Dendritic cell treated with granulocyte-macrophage colony-stimulating factor and Interleukin-4, amounts not matched to agents 40 ng/mL and 50 ng/mL, for 4 days (primary cell): ENCODE data around the gene FHOD3.

Source experiments
- H3K27ac Mint-ChIP-seq: one replicate; pipeline ENCODE4 v1.8.0; 2022; ENCODE audit warnings: mild to moderate bottlenecking, mixed read lengths
- H3K27me3 Mint-ChIP-seq: one replicate; pipeline ENCODE4 v1.8.0; 2022; ENCODE audit warnings: mild to moderate bottlenecking, mixed read lengths
- H3K36me3 Mint-ChIP-seq: one replicate; pipeline ENCODE4 v1.8.0; 2022; ENCODE audit warnings: low read depth, mixed read lengths
- H3K4me1 Mint-ChIP-seq: one replicate; pipeline ENCODE4 v1.8.0; 2022; ENCODE audit warnings: low read depth, mixed read lengths
- H3K4me3 Mint-ChIP-seq: one replicate; pipeline ENCODE4 v1.8.0; 2022; ENCODE audit warnings: mild to moderate bottlenecking, moderate library complexity, mixed read lengths
- H3K9me3 Mint-ChIP-seq: one replicate; pipeline ENCODE4 v1.8.0; 2022; ENCODE audit warnings: mixed read lengths
- intact Hi-C: fragments of 100-400 bp; cut with micrococcal nuclease; formaldehyde crosslinking; loops from one replicate; pipeline ENCODE4 v1.15.0; 2022

The FHOD3 gene

GRCh38 chr18:36530676-36531405 lies 233.3 kb downstream of the FHOD3 start:
- Mint-ChIP-seq H3K9me3 (no peaks in the 10 kb centered on the region), H3K27ac (no peak overlapping the region), H3K4me1 (no peaks in the 10 kb centered on the region), H3K4me3 (no peak overlapping the region), H3K27me3 (no peaks in the 10 kb centered on the region), H3K36me3 (no peaks in the 10 kb centered on the region)
- intact Hi-C loops = no loop called here

GRCh38 chr18:36531636-36532035 lies 234.1 kb downstream of the FHOD3 start:
- H3K4me1 Mint-ChIP-seq = no peaks in the 10 kb centered on the region
- no peaks in the 10 kb centered on the region for H3K27me3 Mint-ChIP-seq
- intact Hi-C loops = no loop called here
- no peak overlapping the region for H3K27ac Mint-ChIP-seq
- no peaks in the 10 kb centered on the region for H3K36me3 Mint-ChIP-seq
- H3K9me3 Mint-ChIP-seq = no peaks in the 10 kb centered on the region
- no peak overlapping the region for H3K4me3 Mint-ChIP-seq

- Mint-ChIP-seq H3K9me3 (no peaks in the 10 kb centered on the region), H3K4me3 (no peak overlapping the region), H3K27ac (no peak overlapping the region), H3K27me3 (no peaks in the 10 kb centered on the region), H3K4me1 (no peaks in the 10 kb centered on the region), H3K36me3 (no peaks in the 10 kb centered on the region)
- intact Hi-C loops = no loop called here
Observed at GRCh38 chr18:36532394-36532793, 234.9 kb downstream of the FHOD3 start.

GRCh38 chr18:36532815-36533214 lies 235.3 kb downstream of the FHOD3 start:
- Mint-ChIP-seq H3K9me3 (no peaks in the 10 kb centered on the region), H3K4me1 (no peaks in the 10 kb centered on the region), H3K36me3 (no peaks in the 10 kb centered on the region), H3K27ac (no peak overlapping the region), H3K27me3 (no peaks in the 10 kb centered on the region), H3K4me3 (no peak overlapping the region)
- intact Hi-C loops = no loop called here

GRCh38 chr18:36533446-36534153 lies 236.1 kb downstream of the FHOD3 start:
- Mint-ChIP-seq H3K27me3 (no peaks in the 10 kb centered on the region), H3K4me1 (no peaks in the 10 kb centered on the region), H3K36me3 (no peaks in the 10 kb centered on the region), H3K27ac (no peak overlapping the region), H3K9me3 (no peaks in the 10 kb centered on the region), H3K4me3 (no peak overlapping the region)
- intact Hi-C loops = no loop called here

- Mint-ChIP-seq H3K4me3 (no peak overlapping the region), H3K27ac (no peak overlapping the region), H3K9me3 (no peaks in the 10 kb centered on the region), H3K36me3 (no peaks in the 10 kb centered on the region), H3K4me1 (no peaks in the 10 kb centered on the region), H3K27me3 (no peaks in the 10 kb centered on the region)
- intact Hi-C loops = no loop called here
Observed at GRCh38 chr18:36534154-36534688, 236.7 kb downstream of the FHOD3 start.

- Mint-ChIP-seq H3K27me3 (no peaks in the 10 kb centered on the region), H3K4me1 (no peaks in the 10 kb centered on the region), H3K4me3 (no peak overlapping the region), H3K27ac (no peak overlapping the region), H3K9me3 (no peaks in the 10 kb centered on the region), H3K36me3 (no peaks in the 10 kb centered on the region)
- intact Hi-C loops = no loop called here
Observed at GRCh38 chr18:36535202-36535935, 237.9 kb downstream of the FHOD3 start.

- no peak overlapping the region for H3K27ac Mint-ChIP-seq
- intact Hi-C loops = no loop called here
- H3K4me3 Mint-ChIP-seq = no peak overlapping the region
- no peaks in the 10 kb centered on the region for H3K4me1 Mint-ChIP-seq
- H3K9me3 Mint-ChIP-seq = no peaks in the 10 kb centered on the region
- H3K36me3 Mint-ChIP-seq = no peaks in the 10 kb centered on the region
- no peaks in the 10 kb centered on the region for H3K27me3 Mint-ChIP-seq
Observed at GRCh38 chr18:36536426-36536825, 238.9 kb downstream of the FHOD3 start.

- intact Hi-C loops = no loop called here
- H3K36me3 Mint-ChIP-seq = no peaks in the 10 kb centered on the region
- H3K27ac Mint-ChIP-seq = no peak overlapping the region
- no peaks in the 10 kb centered on the region for H3K27me3 Mint-ChIP-seq
- H3K9me3 Mint-ChIP-seq = no peaks in the 10 kb centered on the region
- H3K4me3 Mint-ChIP-seq = no peak overlapping the region
- no peaks in the 10 kb centered on the region for H3K4me1 Mint-ChIP-seq
Observed at GRCh38 chr18:36537289-36537688, 239.8 kb downstream of the FHOD3 start.

GRCh38 chr18:36539674-36540231 lies 242.2 kb downstream of the FHOD3 start:
- Mint-ChIP-seq H3K36me3 (no peaks in the 10 kb centered on the region), H3K4me3 (no peak overlapping the region), H3K9me3 (no peaks in the 10 kb centered on the region), H3K27me3 (no peaks in the 10 kb centered on the region), H3K4me1 (no peaks in the 10 kb centered on the region), H3K27ac (no peak overlapping the region)
- intact Hi-C loops = no loop called here

GRCh38 chr18:36543030-36543429 lies 245.5 kb downstream of the FHOD3 start:
- H3K36me3 Mint-ChIP-seq = no peaks in the 10 kb centered on the region
- H3K27ac Mint-ChIP-seq = no peak overlapping the region
- no peak overlapping the region for H3K4me3 Mint-ChIP-seq
- intact Hi-C loops = no loop called here
- no peaks in the 10 kb centered on the region for H3K9me3 Mint-ChIP-seq
- H3K4me1 Mint-ChIP-seq = no peaks in the 10 kb centered on the region
- H3K27me3 Mint-ChIP-seq = no peaks in the 10 kb centered on the region

GRCh38 chr18:36543991-36544725 lies 246.6 kb downstream of the FHOD3 start:
- H3K9me3 Mint-ChIP-seq = no peaks in the 10 kb centered on the region
- no peaks in the 10 kb centered on the region for H3K36me3 Mint-ChIP-seq

GRCh38 chr18:36545821-36546427 lies 248.4 kb downstream of the FHOD3 start:
- no peak overlapping the region for H3K27ac Mint-ChIP-seq

More at GRCh38 chr18:36543991-36544725, 246.6 kb downstream of the FHOD3 start:
- Mint-ChIP-seq H3K4me1 (no peaks in the 10 kb centered on the region), H3K27ac (no peak overlapping the region), H3K4me3 (no peak overlapping the region), H3K27me3 (no peaks in the 10 kb centered on the region)
- intact Hi-C loops = no loop called here

More at GRCh38 chr18:36545821-36546427, 248.4 kb downstream of the FHOD3 start:
- Mint-ChIP-seq H3K4me1 (no peaks in the 10 kb centered on the region), H3K9me3 (no peaks in the 10 kb centered on the region), H3K36me3 (no peaks in the 10 kb centered on the region), H3K27me3 (no peaks in the 10 kb centered on the region), H3K4me3 (no peak overlapping the region)
- intact Hi-C loops = no loop called here
